ENCODE measurements around the gene CEACAM8.
A peak's percentile ranks its signal among the peaks of the same experiment; 100 is the strongest.
"Not testable (repeated sequence)": the region's sequence is repeated elsewhere in the genome, so short reads cannot be mapped to it uniquely, and the experiment has no call there.

Gene CEACAM8

DNA sequence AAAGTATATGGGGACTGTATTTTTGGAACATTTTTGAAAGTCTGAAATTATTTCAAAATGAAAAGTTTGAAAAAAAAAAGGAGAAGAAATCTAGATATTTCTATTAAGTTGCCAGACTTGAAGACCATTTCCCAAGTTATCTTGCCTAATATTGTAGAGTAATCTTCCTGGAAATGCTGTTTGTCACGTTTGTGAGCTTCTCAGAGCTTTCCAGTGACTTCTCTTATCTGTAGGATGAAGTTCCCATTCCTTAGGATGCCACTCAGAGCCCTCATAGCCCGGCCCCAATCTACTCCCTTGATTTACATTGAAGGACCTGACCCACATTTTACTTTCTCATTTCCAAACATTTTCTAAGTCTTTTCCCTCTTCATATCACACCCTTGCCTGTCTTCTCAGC, 23.6 kb downstream of the CEACAM8 start:
- no peak for DNase-seq (ENCODE audit: low spot score)

- no peak for DNase-seq (ENCODE audit: low spot score)
Observed at GRCh38 chr19:42569193-42569592, 25.5 kb downstream of the CEACAM8 start.

GRCh38 chr19:42568006-42568405, 26.7 kb downstream of the CEACAM8 start:
- no peak for DNase-seq (ENCODE audit: low spot score)

- no peak for DNase-seq (ENCODE audit: low spot score)
Observed at GRCh38 chr19:42567567-42567966, 27.2 kb downstream of the CEACAM8 start.

GRCh38 chr19:42563352-42564210, 31.1 kb downstream of the CEACAM8 start:
- DNase-seq (ENCODE audit: low spot score): peak; percentile 68

- no peak for DNase-seq (ENCODE audit: low spot score)
Observed at GRCh38 chr19:42561512-42561911, 33.2 kb downstream of the CEACAM8 start.

DNA sequence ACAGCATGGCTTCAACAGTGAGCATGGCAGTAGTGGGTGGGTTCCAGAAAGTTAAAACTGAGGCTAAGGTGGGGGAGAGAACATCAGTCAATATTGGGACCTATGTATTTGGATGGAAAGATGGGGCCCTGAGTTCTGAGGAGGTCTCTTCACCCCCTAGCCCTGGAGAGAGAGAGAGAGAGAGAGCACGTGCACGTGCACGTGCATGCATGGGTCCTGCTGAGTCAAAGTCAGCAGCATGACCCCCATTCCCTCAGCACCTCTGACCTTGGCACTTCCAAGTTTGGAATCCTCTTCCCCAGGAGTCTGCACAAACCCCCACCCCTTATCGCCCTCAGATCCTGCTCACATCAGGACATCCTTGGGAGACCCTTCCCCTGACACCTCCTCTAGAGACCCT, 34.0 kb downstream of the CEACAM8 start:
- DNase-seq (ENCODE audit: low spot score): no peak

- DNase-seq (ENCODE audit: low spot score): no peak
Observed at GRCh38 chr19:42558450-42559150, 36.1 kb downstream of the CEACAM8 start.

DNA sequence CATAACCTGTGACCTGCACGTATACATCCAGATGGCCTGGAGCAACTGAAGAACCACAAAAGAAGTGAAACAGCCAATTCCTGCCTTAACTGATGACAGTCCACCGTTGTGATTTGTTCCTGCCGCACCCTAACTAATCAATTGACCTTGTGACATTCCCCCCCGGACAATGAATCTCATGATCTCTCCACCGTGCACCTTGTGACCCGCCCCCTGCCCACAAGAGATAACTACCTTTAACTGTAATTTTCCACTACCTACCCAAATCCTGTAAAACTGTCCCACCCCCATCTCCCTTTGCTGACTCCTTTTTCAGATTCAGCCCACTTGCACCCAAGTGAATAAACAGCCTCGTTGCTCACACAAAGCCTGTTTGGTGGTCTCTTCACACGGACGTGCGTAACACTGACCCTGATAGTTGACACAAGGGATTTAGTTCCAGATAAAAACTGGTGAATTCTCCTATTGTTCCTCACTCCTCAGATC, 37.3 kb downstream of the CEACAM8 start:
- DNase-seq (ENCODE audit: low spot score): not testable (repeated sequence)

GRCh38 chr19:42555801-42556200, 38.9 kb downstream of the CEACAM8 start:
- DNase-seq (ENCODE audit: low spot score): no peak

- no peak for DNase-seq (ENCODE audit: low spot score)
Observed at GRCh38 chr19:42555317-42555716, 39.4 kb downstream of the CEACAM8 start.

GRCh38 chr19:42554046-42554575, 40.6 kb downstream of the CEACAM8 start:
- DNase-seq (ENCODE audit: low spot score): no peak

GRCh38 chr19:42553292-42554045, 41.3 kb downstream of the CEACAM8 start:
- no peak for DNase-seq (ENCODE audit: low spot score)

GRCh38 chr19:42552086-42553065, 42.3 kb downstream of the CEACAM8 start:
- no peak for DNase-seq (ENCODE audit: low spot score)

- DNase-seq (ENCODE audit: low spot score): not testable (repeated sequence)
Observed at GRCh38 chr19:42550521-42550920, 44.2 kb downstream of the CEACAM8 start.

GRCh38 chr19:42549067-42549466, 45.7 kb downstream of the CEACAM8 start:
- DNase-seq (ENCODE audit: low spot score): not testable (repeated sequence)

- no peak for DNase-seq (ENCODE audit: low spot score)
Observed at GRCh38 chr19:42548552-42548951, 46.2 kb downstream of the CEACAM8 start.

- no peak for DNase-seq (ENCODE audit: low spot score)
Observed at GRCh38 chr19:42547929-42548328, 46.8 kb downstream of the CEACAM8 start.

- no peak for DNase-seq (ENCODE audit: low spot score)
Observed at GRCh38 chr19:42546831-42547500, 47.8 kb downstream of the CEACAM8 start.

- DNase-seq (ENCODE audit: low spot score): no peak
Observed at GRCh38 chr19:42544146-42544545, 50.6 kb downstream of the CEACAM8 start.

Measured in D341Med (cell line).